HG03097 (cell line): Measurements from ENCODE around the gene EHBP1L1.

Experiments
- ATAC-seq: cut with Tn5 transposase; IDR thresholded peaks from one replicate; pipeline ENCODE4 v1.9.1; 2021; ENCODE audit not compliant: unreplicated experiment, low FRiP score

Gene EHBP1L1

DNA sequence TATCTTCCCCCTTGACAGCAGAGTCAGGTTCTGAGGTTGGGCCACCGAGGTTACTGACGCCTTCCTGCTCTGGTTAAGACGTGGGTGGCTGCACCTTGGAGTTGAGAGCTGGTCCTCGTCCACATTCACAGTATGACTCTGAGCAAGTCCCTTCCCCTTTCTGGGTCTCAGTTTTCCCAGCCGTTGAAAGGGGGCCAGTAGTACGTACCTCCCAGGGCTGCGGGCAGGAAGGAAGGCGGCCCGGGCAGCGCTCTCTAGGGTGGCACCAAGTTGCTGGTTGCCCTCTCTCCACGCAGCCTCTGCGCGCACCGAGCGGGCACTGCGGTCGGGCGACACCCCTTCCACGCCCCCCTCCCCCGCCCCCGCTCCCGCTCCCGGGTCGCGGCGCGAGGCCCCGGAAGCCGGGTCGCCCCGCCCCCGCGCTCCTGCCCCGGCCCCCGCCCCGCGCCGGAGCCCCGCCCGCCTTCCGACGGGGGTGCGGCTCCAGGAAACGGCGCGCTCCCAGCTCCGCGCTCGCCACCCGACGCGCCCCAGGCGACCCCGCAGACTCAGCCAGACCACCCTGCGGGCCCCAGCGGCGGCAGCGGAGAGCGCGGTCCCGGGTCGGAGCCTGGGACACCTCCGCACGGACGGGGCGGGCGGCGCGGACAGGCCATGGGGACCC is at the start of gene EHBP1L1:
Gene EHBP1L1, plus strand, starts transcription at position 486 of the 664 bp plus-strand sequence. CDS start 250 bp downstream, outside the sequence.
- ATAC-seq, result no peak

DNA sequence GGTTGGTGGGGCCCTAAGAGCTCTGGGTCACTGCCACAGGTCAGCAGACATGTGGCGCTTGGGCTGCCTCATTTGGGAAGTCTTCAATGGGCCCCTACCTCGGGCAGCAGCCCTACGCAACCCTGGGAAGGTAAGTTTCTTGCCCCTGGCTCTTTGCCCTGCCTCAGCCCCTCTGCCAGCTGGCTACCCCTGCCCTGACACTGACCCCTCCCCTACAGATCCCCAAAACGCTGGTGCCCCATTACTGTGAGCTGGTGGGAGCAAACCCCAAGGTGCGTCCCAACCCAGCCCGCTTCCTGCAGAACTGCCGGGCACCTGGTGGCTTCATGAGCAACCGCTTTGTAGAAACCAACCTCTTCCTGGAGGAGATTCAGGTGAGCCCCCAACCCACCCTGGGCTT is 49.1 kb upstream of the EHBP1L1 start:
- ATAC-seq, result no peak

DNA sequence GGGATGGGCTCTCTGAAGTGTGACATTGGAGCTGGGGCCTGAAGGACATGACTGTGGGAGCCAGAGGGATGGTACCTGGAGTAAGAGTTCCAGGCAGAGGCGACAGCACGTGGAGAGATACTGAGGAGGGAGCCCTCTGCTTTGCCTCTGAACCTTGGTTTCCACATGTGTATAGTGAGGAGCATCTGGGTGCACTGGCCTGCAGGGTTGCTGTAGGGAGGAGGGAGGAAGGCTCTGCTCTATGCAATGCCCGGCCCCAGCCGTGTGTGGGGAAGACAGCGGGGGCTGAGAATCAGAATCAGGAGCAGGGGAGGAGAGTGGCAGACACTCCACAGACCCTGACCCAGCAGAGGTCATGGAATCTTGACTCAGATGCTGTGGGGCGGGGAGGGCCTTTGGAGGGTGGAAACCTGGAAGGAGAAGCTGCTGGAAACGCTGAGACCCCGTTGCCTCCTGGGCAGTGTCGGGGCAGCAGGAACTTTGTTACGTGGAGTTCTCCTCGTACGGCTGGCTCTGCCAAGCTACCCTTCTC is 47.0 kb upstream of the EHBP1L1 start:
- no peak for ATAC-seq

DNA sequence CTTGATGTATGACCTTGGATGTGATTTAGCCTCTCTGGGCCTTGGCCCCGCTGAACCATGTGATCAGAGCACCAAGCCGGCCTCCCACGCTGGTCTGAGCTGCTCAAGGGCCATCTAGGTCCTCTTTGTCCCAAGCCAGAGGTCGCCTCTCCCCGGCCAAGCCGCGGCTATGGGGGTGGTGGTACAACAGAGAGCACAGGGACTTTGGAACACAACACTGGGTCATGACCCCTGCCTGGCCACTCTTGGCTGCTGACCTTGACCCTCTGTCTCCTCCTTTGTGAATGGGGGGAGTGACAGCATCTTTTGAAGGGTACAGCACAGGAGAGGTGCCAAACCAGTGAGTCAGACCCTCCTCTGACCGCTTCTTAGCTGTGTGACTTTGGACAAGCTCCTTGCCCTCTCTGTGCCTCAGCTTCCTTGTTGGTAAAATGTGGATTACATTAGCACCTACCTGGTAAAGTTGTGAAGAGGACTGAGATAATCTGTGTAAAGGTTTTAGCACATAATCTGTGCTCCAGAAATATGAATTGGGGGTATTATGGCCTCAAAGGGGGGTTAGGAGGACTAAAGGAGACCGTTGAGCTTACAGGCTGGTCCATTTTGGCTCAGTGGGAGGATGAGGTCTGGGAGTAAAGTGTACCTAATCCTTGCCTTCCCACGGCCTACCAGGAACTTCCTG is 46.2 kb upstream of the EHBP1L1 start:
- ATAC-seq, result no peak

DNA sequence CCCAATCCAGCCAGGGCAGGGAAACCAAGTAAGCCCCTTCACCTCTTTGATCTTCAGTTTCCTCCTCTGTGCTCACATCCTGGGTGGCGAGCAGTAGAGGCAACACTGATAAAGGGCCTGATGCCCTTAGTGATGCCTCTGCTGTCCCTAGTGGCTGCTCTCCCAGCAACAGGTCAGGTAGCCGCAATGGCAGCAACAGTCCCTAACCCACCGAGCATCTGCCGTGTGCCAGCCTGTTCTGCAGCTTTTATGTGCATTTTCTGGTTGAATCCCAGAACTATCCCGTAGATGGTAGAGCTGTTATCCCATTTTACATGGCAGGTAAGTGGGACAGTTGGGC is 45.7 kb upstream of the EHBP1L1 start:
- ATAC-seq, result no peak

DNA sequence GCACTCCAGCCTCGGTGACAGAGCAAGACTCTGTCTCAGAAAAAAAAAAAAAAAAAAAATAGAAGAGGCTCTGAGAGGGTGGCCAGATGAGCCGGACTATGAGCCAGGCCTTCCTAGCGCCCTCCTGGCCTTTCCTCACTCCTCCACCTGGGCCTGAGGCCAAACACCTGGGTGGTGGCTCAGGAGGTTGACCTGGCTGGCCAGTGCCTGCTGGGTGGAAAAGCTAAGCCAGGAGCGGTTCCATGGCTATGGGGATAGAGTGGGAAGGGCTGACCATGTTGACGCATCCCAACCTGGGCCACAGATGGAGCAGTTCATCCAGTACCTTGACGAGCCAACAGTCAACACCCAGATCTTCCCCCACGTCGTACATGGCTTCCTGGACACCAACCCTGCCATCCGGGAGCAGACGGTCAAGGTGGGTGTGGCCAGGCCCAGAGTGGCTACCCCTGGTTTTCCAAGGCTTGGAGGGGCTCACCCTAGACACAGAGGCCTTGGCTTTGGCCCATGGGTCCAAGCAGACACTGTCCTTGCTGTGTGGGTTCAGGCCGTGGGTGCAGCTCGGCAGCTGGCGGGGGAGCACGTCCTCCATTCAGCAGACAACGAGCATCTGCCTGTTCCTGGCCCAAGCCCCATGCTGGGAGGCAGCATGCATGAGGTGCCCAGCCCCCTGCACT is 43.3 kb upstream of the EHBP1L1 start:
- ATAC-seq, result no peak

DNA sequence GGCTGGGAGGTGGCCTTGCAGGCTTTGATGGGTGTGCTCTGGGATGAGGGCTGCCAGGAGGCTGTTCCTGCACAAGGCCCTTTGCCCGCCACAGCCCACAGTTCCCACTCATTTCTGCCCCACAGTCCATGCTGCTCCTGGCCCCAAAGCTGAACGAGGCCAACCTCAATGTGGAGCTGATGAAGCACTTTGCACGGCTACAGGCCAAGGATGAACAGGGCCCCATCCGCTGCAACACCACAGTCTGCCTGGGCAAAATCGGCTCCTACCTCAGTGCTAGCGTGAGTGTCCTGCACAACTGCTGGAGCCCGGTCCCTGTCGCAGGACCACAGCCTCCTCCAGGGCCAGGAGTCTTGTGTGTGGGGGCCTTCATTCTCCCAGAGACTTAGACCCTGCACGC is 40.8 kb upstream of the EHBP1L1 start:
- ATAC-seq, result no peak

DNA sequence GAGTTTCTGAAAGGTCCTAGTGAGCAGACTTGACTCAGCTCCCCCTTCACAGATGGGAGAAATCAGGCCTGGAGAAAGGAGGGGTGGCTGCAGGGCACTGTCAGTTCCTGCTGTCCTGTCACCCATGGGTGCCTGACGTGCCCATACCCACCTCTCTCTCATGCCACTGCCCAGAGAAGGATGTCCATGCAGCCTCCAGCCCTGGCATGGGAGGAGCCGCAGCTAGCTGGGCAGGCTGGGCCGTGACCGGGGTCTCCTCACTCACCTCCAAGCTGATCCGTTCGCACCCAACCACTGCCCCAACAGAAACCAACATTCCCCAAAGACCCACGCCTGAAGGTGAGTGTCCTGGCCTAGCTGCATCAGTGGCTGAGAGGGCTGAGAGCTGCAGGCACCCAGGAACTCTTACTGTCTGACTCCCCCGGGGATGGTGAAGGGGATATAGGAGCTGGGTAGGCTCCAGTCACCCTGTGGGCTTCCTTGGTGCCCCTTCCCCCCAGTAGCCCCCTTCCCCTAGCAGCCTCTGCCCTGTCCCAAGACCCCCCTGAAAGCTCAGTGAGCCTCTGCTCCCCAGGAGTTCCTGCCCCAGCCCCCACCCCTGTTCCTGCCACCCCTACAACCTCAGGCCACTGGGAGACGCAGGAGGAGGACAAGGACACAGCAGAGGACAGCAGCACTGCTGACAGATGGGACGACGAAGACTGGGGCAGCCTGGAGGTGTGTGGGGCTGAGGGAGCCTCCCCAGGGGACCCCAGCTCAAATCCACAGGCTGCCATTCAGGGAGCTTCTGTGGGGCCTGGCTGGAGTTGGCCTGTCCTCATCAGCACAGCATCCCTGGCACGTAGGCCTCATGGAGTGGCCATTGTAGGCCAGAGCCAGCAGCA is 39.2 kb upstream of the EHBP1L1 start:
- ATAC-seq, result no peak

DNA sequence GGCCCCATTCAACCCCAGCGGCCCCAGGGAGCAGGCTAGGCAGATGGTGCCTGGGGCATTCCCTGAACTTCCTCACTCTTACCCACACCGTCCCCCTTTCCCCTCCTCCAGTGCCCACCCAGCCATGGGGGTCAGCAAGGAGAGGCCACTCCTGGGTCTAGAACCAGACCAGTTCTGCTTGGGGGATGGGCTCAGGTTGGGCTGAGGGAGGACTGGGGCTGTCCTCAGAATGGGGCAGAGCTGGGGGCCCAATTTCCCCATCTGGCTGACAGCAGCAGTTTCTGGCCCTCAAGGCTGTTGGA is 38.6 kb upstream of the EHBP1L1 start:
- ATAC-seq, result no peak

DNA sequence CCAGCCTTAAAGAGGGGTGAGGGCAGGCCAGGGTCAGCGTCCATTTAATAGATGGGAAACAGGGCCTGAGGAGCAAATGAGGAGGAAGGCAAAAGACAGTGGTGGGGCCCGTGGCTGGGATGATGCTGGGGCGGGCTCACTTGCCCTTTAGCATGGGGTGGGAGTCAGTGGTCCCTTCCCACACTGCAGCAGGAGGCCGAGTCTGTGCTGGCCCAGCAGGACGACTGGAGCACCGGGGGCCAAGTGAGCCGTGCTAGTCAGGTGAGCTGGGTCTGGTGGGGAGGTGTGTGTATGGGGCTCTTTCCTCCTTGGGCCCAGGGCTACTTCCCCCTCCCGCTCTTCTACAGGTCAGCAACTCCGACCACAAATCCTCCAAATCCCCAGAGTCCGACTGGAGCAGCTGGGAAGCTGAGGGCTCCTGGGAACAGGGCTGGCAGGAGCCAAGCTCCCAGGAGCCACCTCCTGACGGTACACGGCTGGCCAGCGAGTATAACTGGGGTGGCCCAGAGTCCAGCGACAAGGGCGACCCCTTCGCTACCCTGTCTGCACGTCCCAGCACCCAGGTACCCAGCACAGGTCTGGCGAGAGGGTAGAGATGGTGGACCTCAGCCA is 38.1 kb upstream of the EHBP1L1 start:
- no peak for ATAC-seq

DNA sequence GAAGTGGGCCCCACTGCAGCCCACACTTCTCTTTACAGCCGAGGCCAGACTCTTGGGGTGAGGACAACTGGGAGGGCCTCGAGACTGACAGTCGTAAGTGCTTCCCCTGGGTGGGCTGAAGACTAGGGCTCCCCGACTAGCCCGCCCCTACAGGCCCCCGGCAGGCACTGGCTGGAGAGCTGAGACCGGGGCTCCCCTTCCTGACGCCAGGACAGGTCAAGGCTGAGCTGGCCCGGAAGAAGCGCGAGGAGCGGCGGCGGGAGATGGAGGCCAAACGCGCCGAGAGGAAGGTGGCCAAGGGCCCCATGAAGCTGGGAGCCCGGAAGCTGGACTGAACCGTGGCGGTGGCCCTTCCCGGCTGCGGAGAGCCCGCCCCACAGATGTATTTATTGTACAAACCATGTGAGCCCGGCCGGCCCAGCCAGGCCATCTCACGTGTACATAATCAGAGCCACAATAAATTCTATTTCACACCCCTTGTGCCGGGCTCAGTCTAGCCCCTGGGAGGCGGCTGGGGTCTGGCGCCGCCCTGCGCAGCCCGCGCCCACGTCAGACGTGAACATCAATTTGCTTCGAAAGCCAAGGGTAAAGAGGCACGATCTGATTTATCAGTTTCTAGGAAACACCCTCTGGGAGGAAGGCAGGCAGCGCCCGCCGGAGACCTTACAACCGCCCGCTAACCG is 37.5 kb upstream of the EHBP1L1 start:
- ATAC-seq, result no peak

DNA sequence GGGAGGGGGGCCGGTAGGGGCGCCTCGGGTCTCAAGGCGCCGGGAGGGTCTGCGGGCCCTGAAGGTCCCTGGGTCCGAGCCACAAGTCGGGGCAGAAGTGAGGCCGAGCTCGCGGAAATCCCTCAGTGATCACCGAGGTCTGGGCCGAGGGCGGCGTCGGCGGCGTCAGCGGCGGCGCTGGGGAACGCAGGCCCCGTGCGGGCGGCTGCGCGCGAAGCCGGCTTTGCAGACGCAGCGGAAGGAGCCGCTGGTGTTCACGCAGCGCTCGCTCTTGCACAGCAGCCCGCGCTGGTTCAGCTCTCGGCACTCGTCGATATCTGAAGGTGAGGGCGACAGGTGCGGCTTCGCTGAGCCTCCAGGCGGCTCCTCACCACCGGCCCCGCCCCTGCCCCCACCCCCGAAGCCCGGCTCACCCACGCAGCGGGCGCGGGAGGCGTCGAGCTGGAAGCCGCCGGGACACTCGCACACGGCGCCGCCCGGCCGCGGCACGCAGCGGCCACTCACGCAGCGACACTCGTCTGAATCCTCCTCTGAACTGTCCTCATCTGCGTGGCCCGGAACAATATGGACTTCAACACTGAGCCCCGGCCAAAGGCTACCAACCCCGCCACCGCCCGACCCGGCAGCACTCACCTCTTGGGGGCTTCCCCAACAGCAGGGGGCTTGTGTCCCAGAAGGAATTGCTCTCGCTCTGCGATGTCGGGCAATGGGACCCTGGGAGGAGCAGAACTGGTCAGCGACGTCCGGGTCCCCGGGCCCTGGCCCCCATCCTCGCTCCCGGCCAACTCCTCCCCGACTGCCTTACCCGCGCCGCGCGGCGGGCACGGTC is 36.7 kb upstream of the EHBP1L1 start:
- ATAC-seq, result no peak

DNA sequence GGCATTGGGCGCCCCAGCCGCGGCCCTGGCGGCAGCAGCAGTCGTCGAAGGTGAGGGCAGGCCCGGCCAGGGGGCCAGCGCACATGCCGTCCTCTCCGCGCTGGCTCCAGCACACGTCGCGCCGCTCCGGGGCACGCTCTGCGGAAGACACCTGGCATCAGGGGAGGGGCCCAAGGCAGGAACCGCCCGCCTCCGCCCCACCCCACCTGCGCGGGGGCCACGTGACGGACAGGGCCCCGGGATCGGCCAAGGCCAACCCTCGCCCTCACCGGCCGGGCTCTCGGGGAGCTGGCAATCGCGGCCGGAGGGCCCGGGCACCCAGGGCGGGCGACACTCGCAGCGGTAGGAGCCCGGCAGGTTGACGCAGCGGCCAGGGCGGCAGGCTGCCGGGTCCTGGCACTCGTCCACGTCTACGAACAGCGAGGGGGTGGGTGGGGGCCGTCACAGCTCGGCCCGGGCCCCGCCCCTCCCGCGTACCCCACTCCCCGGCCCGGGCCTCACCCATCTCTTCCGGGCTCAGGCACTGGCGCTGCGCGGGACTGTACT is 36.0 kb upstream of the EHBP1L1 start:
- peak; percentile 42 for ATAC-seq

DNA sequence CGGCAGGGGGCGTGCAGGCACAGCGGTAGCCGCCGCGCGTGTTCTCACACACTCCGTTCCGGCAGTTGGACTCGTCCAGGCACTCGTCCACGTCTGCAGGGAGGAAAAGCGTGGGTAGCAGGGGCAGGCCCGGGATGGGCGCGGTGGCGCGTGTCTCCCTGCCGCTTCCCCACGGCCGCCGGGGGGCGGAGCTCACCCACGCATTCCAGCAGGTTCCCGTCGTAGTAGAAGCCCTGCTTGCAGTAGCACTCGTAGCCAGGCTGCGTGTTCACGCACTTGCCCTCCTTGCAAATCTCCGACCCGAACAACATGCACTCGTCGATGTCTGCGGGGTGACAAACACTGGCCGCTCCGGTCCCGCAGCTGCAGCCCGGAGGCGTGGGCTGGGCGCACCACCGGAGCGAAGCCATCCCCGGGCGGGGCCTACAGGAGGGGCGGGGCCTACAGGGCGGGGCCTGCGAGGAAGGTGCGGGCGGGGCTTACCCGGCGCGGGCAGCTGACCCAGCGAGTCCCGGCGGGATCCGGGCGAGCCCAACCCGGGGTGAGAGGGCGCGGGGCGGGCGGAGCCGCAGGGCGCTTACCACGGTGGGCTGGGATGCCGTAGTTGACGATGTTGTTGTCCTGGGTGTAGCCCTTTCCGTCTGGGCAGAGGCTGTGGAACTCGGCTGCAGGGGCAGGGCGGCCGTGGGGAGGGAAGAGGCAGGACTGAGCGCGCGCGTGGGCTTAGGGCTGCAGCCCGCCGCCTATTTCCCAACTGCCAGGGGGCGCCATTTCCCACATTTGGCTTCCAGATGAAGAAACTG is 35.4 kb upstream of the EHBP1L1 start:
- ATAC-seq, result peak; percentile 48

DNA sequence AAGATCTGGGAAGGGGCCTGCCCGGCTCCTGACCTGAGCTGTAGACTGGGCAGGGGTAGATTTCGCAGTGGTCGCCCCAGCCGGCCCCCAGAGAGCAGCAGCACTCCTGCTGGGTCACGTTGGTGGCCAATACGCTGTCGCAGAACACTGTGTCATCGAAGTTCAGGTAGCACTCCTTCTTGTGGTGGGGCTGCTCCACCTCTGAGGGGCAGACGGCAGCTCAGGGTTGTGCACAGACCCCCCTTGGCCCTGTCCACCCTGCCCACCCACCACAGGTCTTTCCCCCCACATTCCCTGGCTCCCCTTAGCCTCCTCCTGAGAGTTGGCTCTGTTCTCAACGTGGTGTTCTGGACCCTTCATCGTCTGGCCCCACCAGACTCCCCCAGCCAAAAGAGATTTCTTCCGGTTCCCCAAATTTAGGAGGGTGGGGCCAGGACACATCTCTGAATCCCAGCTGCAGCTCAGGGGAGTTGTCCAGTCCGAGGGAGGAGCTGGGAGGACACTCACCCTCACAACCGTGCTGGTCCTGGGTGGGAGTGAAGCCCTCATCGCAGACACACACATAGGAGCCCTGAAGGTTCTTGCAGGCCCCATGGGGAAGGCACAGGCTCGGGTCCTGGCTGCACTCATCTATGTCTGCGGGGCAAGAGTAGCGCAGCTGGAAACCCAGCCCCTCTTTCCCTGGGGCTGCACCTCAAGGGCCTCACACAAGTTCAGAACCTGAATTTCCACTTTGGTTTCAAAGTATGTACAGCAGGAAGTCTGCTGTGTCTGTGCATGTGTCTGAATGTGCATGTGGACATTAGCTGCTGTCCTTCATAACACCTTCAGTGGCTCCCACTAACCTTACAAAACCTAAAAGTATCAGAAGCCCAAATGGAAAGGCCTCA is 34.5 kb upstream of the EHBP1L1 start:
- no peak for ATAC-seq

DNA sequence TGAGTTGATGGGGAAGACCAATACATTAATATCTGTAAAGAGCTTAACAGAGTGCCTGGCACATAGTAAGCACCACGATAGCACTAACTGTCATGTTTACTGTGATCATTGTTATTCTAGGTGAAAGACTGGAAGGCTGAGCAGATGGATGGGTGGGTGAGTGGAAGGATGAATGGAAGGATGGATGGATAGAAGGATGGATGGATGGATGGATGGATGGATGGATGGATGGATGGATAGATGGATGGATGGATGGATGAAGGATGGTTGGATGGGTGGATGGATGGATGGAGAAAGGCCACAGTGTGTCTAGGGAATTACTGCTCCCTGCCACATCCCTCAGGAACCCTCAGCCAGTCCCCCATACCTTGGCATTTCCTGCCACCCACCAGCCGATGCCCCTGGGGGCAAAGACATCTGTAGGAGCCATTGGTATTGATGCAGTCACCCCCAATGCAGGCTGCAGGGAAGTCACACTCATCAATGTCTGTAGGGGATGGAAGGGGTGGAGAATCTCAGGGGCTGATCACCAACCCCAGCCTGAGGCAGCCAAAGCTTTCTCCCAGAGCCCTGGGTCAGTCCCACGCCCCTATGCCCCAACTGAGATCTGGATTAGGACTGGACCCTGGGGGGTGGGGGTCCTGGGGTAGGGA is 33.0 kb upstream of the EHBP1L1 start:
- ATAC-seq, result no peak

DNA sequence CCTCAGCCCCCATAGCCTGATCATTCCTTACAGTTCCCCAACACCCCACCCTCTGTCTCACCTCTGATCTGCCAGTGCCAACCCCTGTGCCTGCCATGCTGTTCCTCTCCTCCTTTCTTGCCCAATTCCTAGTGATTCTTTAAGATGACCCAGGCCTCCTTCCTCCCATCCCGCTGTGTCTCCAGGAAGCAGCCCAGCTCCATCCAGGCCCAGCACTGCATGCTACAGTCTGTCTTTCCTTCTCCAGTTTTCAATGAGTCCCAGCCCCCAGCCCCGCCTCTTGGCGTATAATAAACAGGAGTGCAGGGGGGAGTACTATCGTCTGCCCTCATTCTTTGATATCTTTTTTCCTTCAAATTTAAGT is 30.0 kb upstream of the EHBP1L1 start:
- ATAC-seq, result no peak
